Thyroid gland (tissue), 4 donors: ENCODE results near the gene WDR47.

Source experiments
- CTCF ChIP-seq, 6 experiments: fragments of 200-600 bp in 3 of 6; fragments of 450-650 bp in 3 of 6; sonication (generic) in 3 of 6; IDR thresholded peaks; one replicate each; pipeline ENCODE4 v1.5.1; 2016 to 2019; ENCODE audit warnings: antibody characterized with exemption in 6 of 6, mild to moderate bottlenecking in 2 of 6, inconsistent platforms in 1 of 6, moderate library complexity in 1 of 6
- POLR2A ChIP-seq, 2 donors: fragments of 450-650 bp; IDR thresholded peaks; one replicate each; pipeline ENCODE4 v1.6.1; 2017; ENCODE audit warnings: antibody characterized with exemption in 2 of 2, mild to moderate bottlenecking in 2 of 2, moderate library complexity in 1 of 2

- TF ChIP-seq CTCF (IDR thresholded peaks at IDR 0.05) (no peak), POLR2A (IDR thresholded peaks at IDR 0.05) (no peak)
Observed at GRCh38 chr1:108947871-108948525, 93.9 kb downstream of the WDR47 start.
